Stimulated activated CD8-positive, alpha-beta memory T cell treated with anti-CD3 and anti-CD28 coated beads, Interleukin-4, amount 100 ng/mL, for 1 hour (primary cell): ENCODE measurements around the gene LTA4H.
"Not testable (repeated sequence)": the region's sequence is repeated elsewhere in the genome, so short reads cannot be mapped to it uniquely, and the experiment has no call there.

Experiments used
- DNase-seq, 2 donors: peaks; one replicate each; pipeline ENCODE4 v3.0.0-alpha.2; 2020; ENCODE audit warnings: low read depth in 2 of 2, low spot score in 1 of 2

The LTA4H gene

GRCh38 chr12:96035283-96036236 lies at the start of gene LTA4H:
Gene LTA4H (minus strand): TSS chr12:96035587. CDS start chr12:96035519, 68 bp downstream.
- peak; percentile 89 to 92 for DNase-seq

GRCh38 chr12:96084624-96085023 lies 49.2 kb upstream of the LTA4H start:
- DNase-seq, result no peak

- DNase-seq, result no peak
Measured at GRCh38 chr12:96083020-96083719, 47.8 kb upstream of the LTA4H start.

GRCh38 chr12:96081596-96081995 lies 46.2 kb upstream of the LTA4H start:
- no peak for DNase-seq

- no peak for DNase-seq
Measured at GRCh38 chr12:96078231-96079135, 43.1 kb upstream of the LTA4H start.

GRCh38 chr12:96077081-96077480 lies 41.7 kb upstream of the LTA4H start:
- no peak for DNase-seq

GRCh38 chr12:96075560-96075959 lies 40.2 kb upstream of the LTA4H start:
- no peak for DNase-seq

GRCh38 chr12:96073346-96074330 lies 38.3 kb upstream of the LTA4H start:
- DNase-seq, result no peak

GRCh38 chr12:96070670-96071279 lies 35.4 kb upstream of the LTA4H start:
- DNase-seq, result no peak

- no peak for DNase-seq
Measured at GRCh38 chr12:96069511-96070231, 34.3 kb upstream of the LTA4H start.

- no peak for DNase-seq
Measured at GRCh38 chr12:96068636-96069035, 33.2 kb upstream of the LTA4H start.

- DNase-seq, result no peak
Measured at GRCh38 chr12:96068111-96068510, 32.7 kb upstream of the LTA4H start.

- not testable (repeated sequence) for DNase-seq
Measured at GRCh38 chr12:96065776-96066175, 30.4 kb upstream of the LTA4H start.

- no peak for DNase-seq
Measured at GRCh38 chr12:96064966-96065365, 29.6 kb upstream of the LTA4H start.

- no peak for DNase-seq
Measured at GRCh38 chr12:96064271-96064670, 28.9 kb upstream of the LTA4H start.

GRCh38 chr12:96063046-96063445 lies 27.7 kb upstream of the LTA4H start:
- DNase-seq, result no peak

GRCh38 chr12:96061864-96062453 lies 26.6 kb upstream of the LTA4H start:
- DNase-seq, result peak; percentile 42 to 53

GRCh38 chr12:96061323-96061722 lies 25.9 kb upstream of the LTA4H start:
- DNase-seq, result no peak
